Large intestine (tissue), 12 donors: ENCODE results near the gene TCEAL6. TPM values are rescaled to one million over a fixed set of nuclear protein-coding genes. Genes with fewer than 3 reads are reported as not detected.
"Not testable (repeated sequence)": the region's sequence is repeated elsewhere in the genome, so short reads cannot be mapped to it uniquely, and the experiment has no call there.

ENCODE experiments used
- DNase-seq, 2 donors: peaks; one replicate each; pipeline versions ENCODE4 v3.0.0 to v3.0.0-alpha.2; 2013
- H3K27ac ChIP-seq: one replicate; pipeline ENCODE4 v1.5.1; 2013; ENCODE audit warnings: low read length
- H3K27me3 ChIP-seq: 2 replicates; pipeline ENCODE4 v1.6.1; 2013; ENCODE audit warnings: low read length; ENCODE audit not compliant: control insufficient read depth, insufficient read depth
- H3K36me3 ChIP-seq: 2 replicates; pipeline ENCODE4 v1.6.1; 2013; ENCODE audit warnings: low read length; ENCODE audit not compliant: control insufficient read depth, insufficient read depth
- H3K4me1 ChIP-seq: one replicate; pipeline ENCODE4 v1.6.1; 2013; ENCODE audit warnings: low read length; ENCODE audit not compliant: control insufficient read depth, insufficient read depth
- H3K4me3 ChIP-seq: one replicate; pipeline ENCODE4 v1.5.1; 2013; ENCODE audit warnings: low read length
- H3K9me3 ChIP-seq: one replicate; pipeline ENCODE4 v1.6.1; 2013; ENCODE audit warnings: mild to moderate bottlenecking, low read depth, low read length, moderate library complexity; ENCODE audit not compliant: control insufficient read depth
- WGBS: methylation state at CpG from one replicate; pipeline ENCODE4 v1.1.5; 2013; ENCODE audit warnings: low lambda C conversion rate; ENCODE audit not compliant: insufficient coverage; 5-methylcytosine and 5-hydroxymethylcytosine counted together
- long read RNA-seq, 11 donors: transcript quantifications; one replicate each; lab custom pipeline, GENCODE V29; 2026
- polyA plus RNA-seq: library from polyadenylated mRNA; unstranded; fragments of 120-200 nt; gene quantifications from one replicate; pipeline ENCODE4 v1.2.1, GENCODE V29; 2013

The TCEAL6 gene
- polyA plus RNA-seq, result 1.1 TPM
- long read RNA-seq, donor 1, result 0 reads
- long read RNA-seq, donor 2, result 0 reads
- long read RNA-seq, donor 3, partial matches to known transcripts, result 0 of 1 reads
- long read RNA-seq, donor 3, other reads (novel, unspliced or antisense), result 0 of 1 reads
- long read RNA-seq, donor 4, result 0 reads
- long read RNA-seq, donor 5, result 0 reads
- long read RNA-seq, donor 6, result 0 reads
- long read RNA-seq, donor 7, result 0 reads
- long read RNA-seq, donor 8, partial matches to known transcripts, result 0 of 1 reads
- long read RNA-seq, donor 8, other reads (novel, unspliced or antisense), result 0 of 1 reads
- long read RNA-seq, donor 9, partial matches to known transcripts, result 0 of 1 reads
- long read RNA-seq, donor 9, other reads (novel, unspliced or antisense), result 0 of 1 reads
- long read RNA-seq, donor 10, result 0 reads
- long read RNA-seq, donor 11, partial matches to known transcripts, result 0 of 2 reads
- long read RNA-seq, donor 11, other reads (novel, unspliced or antisense), result 0 of 2 reads

- not testable (repeated sequence) for H3K27me3 ChIP-seq, DNase-seq, H3K36me3 ChIP-seq
Observed at GRCh38 chrX:102142274-102142673, at the start of gene TCEAL6. Gene TCEAL6 (minus strand): TSS chrX:102142481.

GRCh38 chrX:102185967-102186720 lies 43.9 kb upstream of the TCEAL6 start:
- no peaks in the 10 kb centered on the region for H3K36me3 ChIP-seq
- H3K9me3 ChIP-seq, result no peaks in the 10 kb centered on the region
- H3K4me3 ChIP-seq, result no peak overlapping the region
- no peaks in the 10 kb centered on the region for H3K4me1 ChIP-seq
- DNase-seq, result no peak
- H3K27me3 ChIP-seq, result no peaks in the 10 kb centered on the region
- no peak overlapping the region for H3K27ac ChIP-seq
- WGBS, result no CpG with 5 or more reads among the region's 7 CpGs

More at GRCh38 chrX:102142274-102142673, at the start of gene TCEAL6:
- not testable (repeated sequence) for H3K9me3 ChIP-seq, H3K27ac ChIP-seq, H3K4me1 ChIP-seq, H3K4me3 ChIP-seq
- no CpG with 5 or more reads among the region's 31 CpGs for WGBS

- no peaks in the 10 kb centered on the region for H3K4me1 ChIP-seq
- DNase-seq, result peak; percentile 70 to 83
- WGBS, result no CpG with 5 or more reads among the region's 15 CpGs
- no peaks in the 10 kb centered on the region for H3K27me3 ChIP-seq
- H3K36me3 ChIP-seq, result no peaks in the 10 kb centered on the region
- H3K27ac ChIP-seq, result peak within 1 kb of the TSS; percentile 70
- no peaks in the 10 kb centered on the region for H3K9me3 ChIP-seq
- H3K4me3 ChIP-seq, result peak within 1 kb of the TSS; percentile 61
Observed at GRCh38 chrX:102155806-102156179, 13.5 kb upstream of the TCEAL6 start, which contains the start of gene BEX5. Gene BEX5 (minus strand): TSS chrX:102155977. CDS start chrX:102154265, 1,712 bp downstream.

GRCh38 chrX:102154900-102155805 lies 12.9 kb upstream of the TCEAL6 start:
- Histone ChIP-seq H3K4me3 (peak overlapping the region; percentile 61), H3K9me3 (no peaks in the 10 kb centered on the region), H3K27me3 (no peaks in the 10 kb centered on the region), H3K4me1 (no peaks in the 10 kb centered on the region), H3K36me3 (no peaks in the 10 kb centered on the region), H3K27ac (peak overlapping the region; percentile 70)
- WGBS, result no CpG with 5 or more reads among the region's 32 CpGs
- DNase-seq, result peak in 1 of 2 donors; percentile 24

GRCh38 chrX:102154218-102154860 lies 12.1 kb upstream of the TCEAL6 start:
- Histone ChIP-seq H3K4me3 (peak overlapping the region; percentile 61), H3K4me1 (no peaks in the 10 kb centered on the region), H3K27ac (no peak overlapping the region), H3K27me3 (no peaks in the 10 kb centered on the region), H3K36me3 (no peaks in the 10 kb centered on the region), H3K9me3 (no peaks in the 10 kb centered on the region)
- WGBS, result no CpG with 5 or more reads among the region's 11 CpGs
- peak in 1 of 2 donors; percentile 21 for DNase-seq

- H3K9me3 ChIP-seq, H3K4me1 ChIP-seq, H3K4me3 ChIP-seq, H3K36me3 ChIP-seq, DNase-seq, H3K27me3 ChIP-seq, H3K27ac ChIP-seq: not testable (repeated sequence)
- WGBS, result no CpG with 5 or more reads among the region's 19 CpGs
Observed at GRCh38 chrX:102141631-102142030, 650 bp downstream of the TCEAL6 start.

GRCh38 chrX:102140876-102141275 lies 1.4 kb downstream of the TCEAL6 start:
- H3K9me3 ChIP-seq, DNase-seq: not testable (repeated sequence)
- WGBS, result no CpG with 5 or more reads among the region's 16 CpGs

GRCh38 chrX:102138064-102138463 lies 4.2 kb downstream of the TCEAL6 start:
- Histone ChIP-seq H3K4me3 (no peak overlapping the region), H3K36me3 (no peaks in the 10 kb centered on the region), H3K9me3 (no peaks in the 10 kb centered on the region), H3K4me1 (no peaks in the 10 kb centered on the region), H3K27me3 (peaks cover 8% of the 10 kb centered on the region), H3K27ac (no peak overlapping the region)
- no CpG with 5 or more reads among the region's 4 CpGs for WGBS
- peak in 1 of 2 donors; percentile 2 for DNase-seq

More at GRCh38 chrX:102140876-102141275, 1.4 kb downstream of the TCEAL6 start:
- not testable (repeated sequence) for H3K27ac ChIP-seq, H3K36me3 ChIP-seq, H3K4me3 ChIP-seq, H3K4me1 ChIP-seq, H3K27me3 ChIP-seq

- no peaks in the 10 kb centered on the region for H3K36me3 ChIP-seq
- no peak overlapping the region for H3K27ac ChIP-seq
- no CpG with 5 or more reads among the region's 1 CpG for WGBS
- no peaks in the 10 kb centered on the region for H3K4me1 ChIP-seq
- DNase-seq, result no peak
- H3K9me3 ChIP-seq, result no peaks in the 10 kb centered on the region
- H3K4me3 ChIP-seq, result no peak overlapping the region
- peaks cover 9% of the 10 kb centered on the region for H3K27me3 ChIP-seq
Observed at GRCh38 chrX:102129473-102129872, 12.8 kb downstream of the TCEAL6 start.
